Stimulated activated CD4-positive, alpha-beta T cell treated with anti-CD3 and anti-CD28 coated beads, TNF-alpha, amount 100 ng/mL, for 1 hour (primary cell): ENCODE results near the gene CEP72.

ENCODE experiments used
- DNase-seq, 3 donors: peaks; one replicate each; pipeline ENCODE4 v3.0.0-alpha.2; 2020; ENCODE audit warnings: low read depth in 3 of 3, low spot score in 1 of 3

Gene CEP72

DNA sequence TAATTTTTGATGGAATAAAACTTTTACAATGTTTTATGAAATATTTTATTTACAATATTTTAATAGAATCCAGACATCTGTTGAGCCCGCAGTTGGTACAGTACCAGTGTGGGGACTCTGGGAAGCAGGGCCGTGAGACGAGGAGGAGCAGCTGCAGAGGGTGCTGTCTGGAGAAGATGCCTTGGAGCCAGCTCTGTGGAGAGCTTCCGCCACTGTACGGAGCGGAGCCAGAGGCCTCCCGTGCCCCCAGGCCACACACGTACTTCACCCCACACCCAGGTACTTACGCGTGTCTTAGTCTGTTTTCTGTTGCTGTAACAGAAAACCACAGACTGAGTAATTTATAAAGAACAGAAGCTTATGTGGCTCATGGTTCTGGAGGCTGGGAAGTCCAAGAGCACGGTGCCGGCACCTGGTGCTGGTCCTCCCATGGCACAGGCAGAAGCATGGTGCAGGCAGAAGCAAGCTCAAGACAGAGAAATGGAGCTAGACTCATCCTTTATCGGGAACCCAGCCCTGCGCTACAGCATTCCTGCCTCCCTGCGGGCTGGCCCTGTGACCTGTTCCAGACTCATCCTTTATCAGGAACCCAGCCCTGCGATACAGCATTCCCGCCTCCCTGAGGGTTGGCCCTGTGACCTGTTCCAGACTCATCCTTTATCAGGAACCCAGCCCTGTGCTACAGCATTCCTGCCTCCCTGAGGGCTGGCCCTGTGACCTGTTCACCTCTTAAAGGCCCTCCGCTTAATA, 23.3 kb downstream of the CEP72 start:
- DNase-seq, result no peak

DNA sequence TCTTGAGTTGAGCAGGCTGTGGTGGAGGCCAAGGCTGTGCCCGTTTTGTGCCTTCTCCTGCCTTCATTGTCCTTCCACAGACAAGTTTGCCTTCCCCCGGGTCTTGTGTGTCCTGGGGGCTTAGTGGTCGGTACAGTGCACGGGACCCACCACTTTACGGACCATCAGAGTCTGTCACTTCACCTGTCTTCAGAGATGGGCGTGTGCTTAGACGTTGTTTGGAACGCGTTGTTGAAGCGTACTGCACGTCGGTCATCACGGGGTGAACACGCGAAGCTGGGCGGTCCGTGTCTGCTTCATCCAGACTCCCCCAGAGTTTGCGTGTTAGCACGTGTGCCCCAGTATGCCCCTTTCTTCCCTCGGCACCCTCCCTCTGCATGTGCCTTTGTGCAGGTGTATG, 24.8 kb downstream of the CEP72 start:
- DNase-seq, result no peak

DNA sequence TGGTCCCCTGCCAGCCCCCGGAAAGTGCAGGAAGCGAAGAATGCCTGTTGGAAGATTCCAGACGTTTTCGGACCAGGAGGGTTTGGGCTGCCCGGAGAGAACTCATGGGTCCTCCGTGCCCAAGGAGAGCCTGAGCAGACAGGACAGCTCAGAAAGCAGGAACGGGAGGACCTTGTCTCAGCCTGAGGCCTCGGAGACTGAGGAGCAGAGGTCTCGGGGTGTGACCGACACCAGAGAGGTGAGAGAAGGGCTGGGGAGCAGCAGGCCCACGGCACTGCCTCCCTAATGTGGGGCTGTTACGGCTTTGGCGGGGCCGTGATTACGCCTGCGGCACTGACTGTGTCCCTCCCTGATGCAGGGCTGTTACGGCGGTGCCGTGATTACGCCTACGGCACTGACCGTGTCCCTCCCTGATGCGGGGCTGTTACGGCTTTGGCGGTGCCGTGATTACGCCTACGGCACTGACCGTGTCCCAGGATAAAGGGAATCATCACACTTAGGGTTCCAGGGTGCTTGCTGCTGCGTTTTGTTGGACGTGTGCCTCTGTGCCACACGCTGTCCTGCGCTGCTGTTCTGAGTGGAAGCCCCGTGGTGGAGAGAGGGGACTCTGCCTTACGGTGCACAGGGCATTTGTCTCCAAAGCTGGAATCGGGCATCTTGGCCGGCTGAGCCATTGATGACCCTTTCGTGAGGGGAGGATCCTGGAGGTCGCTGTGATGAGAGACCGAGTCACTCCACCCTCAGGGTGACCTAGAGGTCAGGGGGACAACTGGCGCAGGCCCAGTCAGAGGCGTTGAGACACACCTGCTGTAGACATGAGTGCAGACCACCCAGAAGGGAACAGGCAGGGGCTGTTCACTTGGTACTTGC, 25.7 kb downstream of the CEP72 start:
- no peak for DNase-seq

DNA sequence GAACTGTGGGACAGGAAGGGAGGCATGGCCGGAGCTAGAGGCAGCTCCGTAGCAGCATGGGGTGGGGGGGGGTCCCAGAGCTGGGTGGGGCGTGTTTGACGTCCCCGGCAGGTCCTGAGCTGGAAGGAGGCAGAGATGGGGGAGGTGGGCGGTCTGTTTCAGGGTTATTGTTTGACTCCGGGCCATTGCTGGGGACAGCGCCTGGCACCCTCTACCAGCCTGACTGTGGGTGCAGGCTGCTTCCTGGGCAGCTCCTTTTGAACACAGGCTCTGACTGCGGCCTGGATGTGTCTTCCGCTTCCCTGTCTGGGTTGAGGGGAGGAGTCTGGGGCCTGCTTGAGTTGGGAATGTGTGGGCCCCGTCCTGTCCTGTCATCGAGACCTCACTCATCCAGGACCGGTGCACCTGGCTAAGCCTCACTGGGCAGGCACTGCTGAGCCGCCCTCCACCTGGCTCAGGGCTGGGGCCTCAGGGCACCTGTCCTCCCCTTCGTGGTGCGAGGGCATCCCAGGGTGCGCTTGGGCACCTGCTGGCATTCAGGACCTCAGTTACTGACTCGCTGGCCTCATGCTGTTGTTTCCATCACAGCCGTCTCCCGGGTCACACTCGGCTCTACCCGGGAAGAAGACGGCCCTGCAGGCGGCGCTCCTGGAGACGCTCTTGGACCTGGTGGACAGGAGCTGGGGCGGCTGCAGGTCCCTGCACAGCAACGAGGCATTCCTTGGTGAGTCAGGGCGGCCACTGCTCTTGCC, 26.5 kb downstream of the CEP72 start:
- DNase-seq, result no peak

DNA sequence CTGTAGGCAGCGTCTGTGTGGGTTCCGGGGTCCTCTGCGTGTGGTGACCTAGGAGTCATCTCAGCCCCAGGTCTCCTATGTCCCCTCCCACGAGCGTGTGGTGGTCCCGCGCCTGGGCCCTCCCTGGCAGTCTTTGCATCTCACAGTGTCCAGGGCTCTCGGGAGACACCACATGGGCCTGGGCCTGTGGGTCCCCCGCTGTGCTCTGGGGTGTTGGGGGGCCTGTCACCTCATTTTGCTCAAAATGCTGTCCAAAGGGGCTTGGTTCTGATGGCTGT, 27.1 kb downstream of the CEP72 start:
- DNase-seq, result no peak

DNA sequence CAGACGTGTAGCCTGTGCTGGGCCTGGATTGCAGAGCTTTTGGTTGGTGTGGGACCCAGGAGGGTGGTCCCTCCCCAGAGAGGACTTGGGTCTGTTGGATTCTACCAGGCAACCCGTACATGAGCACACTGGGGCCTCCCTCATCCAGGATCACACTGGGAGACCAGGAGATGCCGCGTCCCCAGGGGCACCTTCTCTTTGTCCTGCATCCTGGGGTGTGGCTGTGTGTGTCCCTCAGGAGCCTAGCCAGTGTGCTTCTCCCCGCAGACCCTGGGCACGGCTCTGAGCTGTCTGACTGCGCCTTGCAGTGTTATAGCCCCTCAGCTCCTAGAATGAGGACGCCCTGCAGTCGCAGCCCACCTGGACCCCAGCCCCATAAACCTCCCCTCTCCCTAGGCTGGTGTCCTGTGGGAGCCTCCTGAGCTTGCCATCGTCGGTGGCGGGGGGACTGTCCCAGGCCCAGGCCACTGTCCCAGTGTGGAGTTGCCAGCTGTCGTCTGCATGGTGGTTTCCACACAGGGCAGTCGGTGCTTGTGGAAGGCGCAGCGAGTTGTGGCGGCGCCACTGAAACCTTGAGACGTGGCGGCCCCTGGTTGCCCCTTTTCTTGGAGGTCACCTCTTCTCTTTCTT, 27.6 kb downstream of the CEP72 start:
- no peak for DNase-seq

DNA sequence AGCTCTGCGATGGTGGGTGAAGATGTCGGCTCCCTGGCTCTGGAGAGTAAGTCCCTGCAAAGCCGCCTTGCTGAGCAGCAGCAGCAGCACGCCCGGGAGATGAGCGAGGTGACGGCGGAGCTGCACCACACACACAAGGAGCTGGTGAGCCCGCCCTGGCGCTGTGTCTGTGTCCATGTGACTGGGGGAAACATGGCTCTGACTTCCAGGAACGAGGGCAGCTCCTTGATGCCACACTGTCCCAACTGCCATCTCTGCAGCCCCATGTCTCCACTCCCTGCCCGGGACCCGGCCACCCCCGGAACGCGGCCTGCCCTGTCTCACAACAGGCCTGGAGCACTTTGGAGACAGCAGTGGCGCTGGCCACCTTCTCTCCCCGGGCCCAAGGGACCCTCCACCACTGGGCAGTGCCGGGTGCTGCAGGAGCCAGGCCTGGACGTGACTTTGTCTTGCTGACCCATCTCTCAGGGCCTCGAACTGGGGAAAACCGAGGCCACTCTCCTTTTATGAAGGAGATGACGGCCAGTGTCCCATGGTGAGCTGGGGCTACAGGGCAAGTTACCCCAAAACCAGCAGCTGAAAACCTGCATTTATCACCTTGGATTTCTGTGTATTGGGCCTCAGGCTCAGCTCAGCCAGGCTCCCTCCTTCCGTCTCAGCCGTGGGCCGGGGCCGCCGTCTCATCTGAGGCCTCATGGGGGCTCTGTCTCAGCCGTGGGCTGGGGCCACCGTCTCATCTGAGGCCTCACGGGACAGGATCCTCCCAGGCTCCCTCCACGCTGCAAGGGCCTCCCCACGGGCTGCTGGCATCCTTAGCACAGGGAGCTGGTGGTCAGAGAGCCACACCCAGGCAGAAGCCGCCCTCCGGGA, 28.6 kb downstream of the CEP72 start:
- DNase-seq, result no peak

GRCh38 chr5:641331-641765, 29.2 kb downstream of the CEP72 start:
- no peak for DNase-seq

DNA sequence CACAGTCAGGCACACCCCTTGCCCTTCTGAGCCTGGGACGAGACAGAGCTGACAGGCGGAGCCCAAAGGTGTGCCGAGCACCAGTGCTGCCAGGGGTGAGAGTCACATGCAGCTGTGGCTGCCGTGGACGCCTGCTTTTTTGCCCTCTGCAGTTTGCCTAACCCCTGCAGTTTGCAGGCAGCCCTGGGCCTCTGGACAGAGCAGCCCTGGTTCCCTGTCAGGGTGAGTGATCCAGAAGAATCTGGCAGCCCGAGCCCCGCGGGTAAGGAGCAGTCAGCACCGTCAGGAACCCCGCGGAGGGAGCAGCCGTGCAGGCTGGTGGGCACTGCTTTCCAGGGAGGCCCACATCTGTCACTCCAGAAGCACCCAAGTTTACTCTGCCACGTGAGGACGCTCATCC, 30.3 kb downstream of the CEP72 start:
- no peak for DNase-seq

DNA sequence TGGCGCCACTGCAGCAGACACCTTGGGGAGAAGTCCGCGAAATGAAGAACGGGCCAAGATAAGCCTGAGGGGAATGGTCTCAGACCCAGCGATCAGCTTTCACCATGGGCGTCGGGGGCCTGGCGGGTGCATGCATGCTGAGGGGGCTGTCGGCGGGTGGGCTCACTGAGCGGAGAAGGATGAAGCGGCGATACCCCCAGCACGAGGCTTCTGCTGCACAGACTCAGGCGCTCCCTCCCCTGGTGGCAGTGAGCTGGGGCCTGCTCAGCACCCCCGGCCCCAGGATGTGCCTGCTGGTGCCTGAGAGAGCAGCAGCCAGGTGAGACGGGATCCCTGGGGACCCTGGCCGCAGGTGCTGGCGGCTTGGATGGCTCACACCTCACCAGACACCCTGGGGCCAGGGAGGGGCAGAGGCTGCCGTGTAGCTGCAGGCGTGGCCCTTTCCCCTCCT, 31.2 kb downstream of the CEP72 start:
- DNase-seq, result no peak

GRCh38 chr5:643811-644271, 31.7 kb downstream of the CEP72 start:
- DNase-seq, result no peak

GRCh38 chr5:644509-644908, 32.4 kb downstream of the CEP72 start:
- no peak for DNase-seq

- DNase-seq, result no peak
These were observed 32.8 kb downstream of the CEP72 start for GRCh38 chr5:644971-645370.

- no peak for DNase-seq
These were observed 33.3 kb downstream of the CEP72 start for GRCh38 chr5:645421-645820.

- no peak for DNase-seq
These were observed 34.5 kb downstream of the CEP72 start for GRCh38 chr5:646396-647201.

DNA sequence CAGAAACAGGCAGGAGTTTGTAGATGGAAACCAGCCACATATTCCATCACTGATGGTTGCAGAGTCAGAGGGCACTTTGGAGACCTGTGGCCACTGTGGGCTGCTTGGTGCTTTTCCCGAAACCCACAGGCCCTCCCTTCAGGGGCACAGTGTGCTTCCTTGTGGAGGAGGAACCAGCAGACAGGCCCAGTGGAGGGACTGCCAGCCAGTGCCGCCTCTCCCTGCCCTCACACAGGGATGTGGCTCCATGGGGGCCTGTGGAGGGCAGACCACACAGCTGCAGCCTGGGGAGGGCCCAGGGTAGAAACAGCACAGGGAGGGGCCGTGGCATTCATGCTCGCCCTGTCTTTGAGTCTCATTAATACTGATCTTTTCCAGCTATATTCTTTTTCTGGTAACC, 35.2 kb downstream of the CEP72 start:
- no peak for DNase-seq

DNA sequence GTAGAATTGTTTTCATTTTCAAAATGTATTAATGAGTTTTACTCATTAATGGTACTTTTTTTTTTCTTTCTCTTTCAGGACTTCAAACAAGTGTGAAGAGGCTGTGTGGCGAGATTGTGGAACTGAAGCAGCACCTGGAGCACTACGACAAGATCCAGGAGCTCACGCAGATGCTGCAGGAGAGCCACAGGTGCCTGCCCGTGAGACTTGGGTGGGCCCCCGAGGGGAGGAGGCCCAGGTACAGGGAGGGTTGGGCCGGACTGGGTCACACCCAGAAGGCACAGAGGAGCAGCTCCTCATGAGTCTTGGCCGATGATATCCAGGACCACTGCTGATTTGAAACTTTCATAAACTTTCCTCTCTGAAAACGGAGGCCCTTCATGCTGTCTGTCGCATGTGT, 35.6 kb downstream of the CEP72 start:
- no peak for DNase-seq

GRCh38 chr5:651296-652022, 39.3 kb downstream of the CEP72 start:
- no peak for DNase-seq

- no peak for DNase-seq
These were observed 39.9 kb downstream of the CEP72 start for GRCh38 chr5:652023-652515.
